CD4-positive, alpha-beta T cell treated with Interferon alpha-2 for 1 hour (primary cell): Measurements from ENCODE around the gene KLHL22.
A peak's percentile ranks its signal among the peaks of the same experiment; 100 is the strongest.
"Not testable (repeated sequence)": the region's sequence is repeated elsewhere in the genome, so short reads cannot be mapped to it uniquely, and the experiment has no call there.

Experiments
- DNase-seq, 2 donors: peaks; one replicate each; pipeline ENCODE4 v3.0.0-alpha.2; 2020 to 2022

KLHL22 gene, protein sequence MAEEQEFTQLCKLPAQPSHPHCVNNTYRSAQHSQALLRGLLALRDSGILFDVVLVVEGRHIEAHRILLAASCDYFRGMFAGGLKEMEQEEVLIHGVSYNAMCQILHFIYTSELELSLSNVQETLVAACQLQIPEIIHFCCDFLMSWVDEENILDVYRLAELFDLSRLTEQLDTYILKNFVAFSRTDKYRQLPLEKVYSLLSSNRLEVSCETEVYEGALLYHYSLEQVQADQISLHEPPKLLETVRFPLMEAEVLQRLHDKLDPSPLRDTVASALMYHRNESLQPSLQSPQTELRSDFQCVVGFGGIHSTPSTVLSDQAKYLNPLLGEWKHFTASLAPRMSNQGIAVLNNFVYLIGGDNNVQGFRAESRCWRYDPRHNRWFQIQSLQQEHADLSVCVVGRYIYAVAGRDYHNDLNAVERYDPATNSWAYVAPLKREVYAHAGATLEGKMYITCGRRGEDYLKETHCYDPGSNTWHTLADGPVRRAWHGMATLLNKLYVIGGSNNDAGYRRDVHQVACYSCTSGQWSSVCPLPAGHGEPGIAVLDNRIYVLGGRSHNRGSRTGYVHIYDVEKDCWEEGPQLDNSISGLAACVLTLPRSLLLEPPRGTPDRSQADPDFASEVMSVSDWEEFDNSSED

DNA sequence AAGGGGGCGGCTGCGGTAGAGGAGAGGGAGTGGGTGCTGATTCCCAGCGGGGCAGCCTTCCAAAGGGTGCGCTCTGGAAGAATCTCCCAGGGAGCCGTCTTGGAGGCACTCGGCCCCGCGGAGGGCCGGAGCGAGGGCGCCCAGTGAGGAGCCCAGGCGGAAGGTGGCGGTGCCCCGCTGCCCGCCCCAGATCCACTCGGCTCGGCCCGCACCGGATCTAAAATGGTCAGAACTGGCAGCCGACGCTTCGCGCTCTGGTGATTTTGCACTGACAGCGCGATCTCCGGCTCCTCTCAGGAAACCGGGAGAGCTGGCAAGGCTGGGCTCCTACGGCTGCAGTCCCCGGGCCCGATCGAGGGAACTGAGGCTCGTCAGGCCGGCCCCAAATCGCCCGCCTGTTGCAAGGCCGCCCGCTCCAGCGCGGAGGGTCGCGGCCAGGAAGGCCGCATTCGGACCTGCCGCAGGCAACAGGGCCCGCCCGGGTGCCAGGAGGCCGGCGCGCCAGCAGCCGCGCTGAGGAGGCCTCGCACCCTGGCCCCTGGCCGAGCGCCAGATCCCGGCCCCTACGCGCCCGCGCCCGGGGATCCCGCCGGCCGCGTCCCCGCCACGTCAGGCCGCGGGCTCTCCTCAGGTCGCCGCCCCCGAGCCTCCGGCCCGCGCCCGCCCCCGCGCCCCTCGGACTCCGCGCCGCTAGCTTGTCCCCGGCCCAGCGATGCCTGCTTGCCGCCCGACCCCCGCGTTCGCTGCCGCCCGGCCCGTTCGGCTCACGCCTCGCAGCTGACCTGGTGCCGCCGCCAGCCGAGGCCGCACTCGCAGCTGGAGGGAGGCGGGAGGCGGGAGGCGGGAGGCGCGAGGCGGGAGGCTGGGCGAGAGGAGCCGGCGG, at the start of gene KLHL22:
Gene KLHL22, minus strand, starts transcription at position 818 of the 883 bp plus-strand sequence. CDS start 6,584 bp downstream, outside the sequence.
- peak in 1 of 2 donors; percentile 24 for DNase-seq

DNA sequence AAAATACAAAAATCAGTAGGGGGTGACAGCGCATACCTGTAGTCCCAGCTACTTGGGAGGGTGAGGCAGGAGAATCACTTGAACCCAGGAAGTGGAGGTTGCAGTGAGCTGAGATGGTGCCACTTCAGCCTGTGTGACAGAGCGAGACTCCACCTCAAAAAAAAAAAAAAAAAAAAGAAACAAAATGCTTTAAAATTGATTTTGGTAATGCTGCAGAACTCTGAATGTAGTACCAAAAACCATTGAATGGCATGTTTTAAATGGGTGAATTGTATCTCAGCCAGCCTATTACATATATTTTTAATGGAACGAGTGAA, 49.7 kb upstream of the KLHL22 start:
- not testable (repeated sequence) for DNase-seq

DNA sequence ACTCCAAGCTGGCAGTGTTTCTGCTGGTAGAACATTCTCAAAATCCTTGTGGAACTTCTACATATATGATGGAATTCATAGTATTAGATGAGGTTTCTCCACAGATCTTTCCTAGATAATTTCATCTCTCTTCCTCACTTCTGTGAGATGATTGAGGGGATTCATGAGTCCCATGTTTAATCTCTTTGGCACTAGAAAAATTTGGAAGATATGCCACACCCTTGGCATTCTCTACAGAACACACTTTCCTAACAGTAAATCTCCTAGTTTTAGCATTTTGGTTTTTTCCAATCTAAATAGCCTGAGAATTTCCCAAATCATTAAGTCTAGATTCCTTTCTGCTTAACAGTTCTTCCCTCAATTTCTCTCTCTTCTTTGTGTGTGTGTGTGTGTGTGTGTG, 47.1 kb upstream of the KLHL22 start:
- DNase-seq = no peak

DNA sequence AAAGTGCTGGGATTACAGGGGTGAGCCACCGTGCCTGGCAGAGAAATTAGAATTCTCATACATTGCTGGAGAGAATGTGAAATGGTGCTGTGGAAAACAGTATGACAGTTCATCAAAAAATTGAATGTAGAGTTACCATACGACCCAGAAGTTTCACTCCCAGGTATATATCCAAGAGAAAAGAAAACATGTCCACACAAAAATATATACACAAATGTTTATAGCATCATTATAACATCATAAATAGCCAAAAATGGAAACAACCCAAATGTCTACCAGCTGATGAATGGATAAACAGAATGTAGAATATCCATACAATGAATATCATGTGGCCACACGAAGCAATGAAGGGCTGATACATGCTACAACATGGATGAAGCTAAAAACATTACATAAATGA, 46.5 kb upstream of the KLHL22 start:
- DNase-seq = no peak

DNA sequence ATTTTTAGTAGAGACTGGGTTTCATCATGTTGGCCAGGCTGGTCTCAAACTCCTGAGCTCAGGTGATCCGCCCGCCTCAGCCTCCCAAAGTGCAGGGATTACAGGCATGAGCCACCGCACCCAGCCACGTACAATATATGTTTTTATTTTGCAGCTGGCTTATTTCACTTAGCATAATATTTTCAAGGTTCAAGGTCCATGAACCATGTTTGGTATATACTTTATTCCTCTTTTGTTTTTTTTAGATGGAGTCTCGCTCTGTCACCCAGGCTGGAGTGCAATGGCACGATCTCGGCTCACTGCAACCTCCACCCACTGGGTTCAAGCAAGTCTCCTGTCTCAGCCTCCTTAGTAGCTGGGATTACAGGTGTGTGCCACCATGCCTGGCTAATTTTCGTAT, 43.3 kb upstream of the KLHL22 start:
- DNase-seq = not testable (repeated sequence)

DNA sequence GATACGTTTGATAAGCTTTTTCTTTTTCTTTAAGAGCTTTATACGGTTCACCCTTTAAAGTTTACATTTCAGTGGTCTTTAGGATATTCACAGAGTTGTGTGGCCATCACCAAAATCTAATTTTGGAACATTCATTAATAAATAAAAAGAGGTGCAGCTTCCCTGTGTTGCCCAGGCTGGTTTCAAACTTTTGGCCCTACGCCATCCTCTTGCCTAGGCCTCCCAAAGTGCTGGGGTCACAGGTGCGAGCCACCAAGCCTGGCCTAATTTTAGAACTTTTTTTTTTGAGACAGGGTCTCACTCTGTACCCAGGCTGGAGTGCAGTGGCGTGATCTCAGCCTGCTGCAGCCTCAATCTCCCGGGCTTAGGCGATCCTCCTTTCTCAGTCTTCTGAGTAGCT, 42.4 kb upstream of the KLHL22 start:
- DNase-seq = no peak

DNA sequence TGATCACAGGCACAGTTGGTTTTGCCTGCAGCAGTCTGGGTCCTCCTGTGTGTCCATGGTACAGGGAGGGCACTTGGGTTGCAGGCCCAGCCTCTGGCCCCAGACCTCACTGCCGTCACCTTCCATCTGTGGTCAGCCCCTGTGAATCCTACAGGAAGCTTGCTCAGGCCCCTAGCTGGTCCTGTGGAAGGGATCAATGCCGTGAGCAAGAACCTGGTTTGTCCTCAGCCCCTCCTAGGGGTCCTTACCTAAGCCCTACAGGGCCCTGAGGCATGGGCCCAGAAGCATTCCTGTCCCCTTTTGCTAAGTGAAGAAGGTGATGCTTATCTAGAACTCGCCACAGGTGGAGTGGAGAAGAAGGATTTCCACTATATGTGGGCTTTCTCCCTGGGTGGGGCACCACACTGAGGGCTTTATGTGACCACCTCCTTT, 41.7 kb upstream of the KLHL22 start:
- DNase-seq = no peak

DNA sequence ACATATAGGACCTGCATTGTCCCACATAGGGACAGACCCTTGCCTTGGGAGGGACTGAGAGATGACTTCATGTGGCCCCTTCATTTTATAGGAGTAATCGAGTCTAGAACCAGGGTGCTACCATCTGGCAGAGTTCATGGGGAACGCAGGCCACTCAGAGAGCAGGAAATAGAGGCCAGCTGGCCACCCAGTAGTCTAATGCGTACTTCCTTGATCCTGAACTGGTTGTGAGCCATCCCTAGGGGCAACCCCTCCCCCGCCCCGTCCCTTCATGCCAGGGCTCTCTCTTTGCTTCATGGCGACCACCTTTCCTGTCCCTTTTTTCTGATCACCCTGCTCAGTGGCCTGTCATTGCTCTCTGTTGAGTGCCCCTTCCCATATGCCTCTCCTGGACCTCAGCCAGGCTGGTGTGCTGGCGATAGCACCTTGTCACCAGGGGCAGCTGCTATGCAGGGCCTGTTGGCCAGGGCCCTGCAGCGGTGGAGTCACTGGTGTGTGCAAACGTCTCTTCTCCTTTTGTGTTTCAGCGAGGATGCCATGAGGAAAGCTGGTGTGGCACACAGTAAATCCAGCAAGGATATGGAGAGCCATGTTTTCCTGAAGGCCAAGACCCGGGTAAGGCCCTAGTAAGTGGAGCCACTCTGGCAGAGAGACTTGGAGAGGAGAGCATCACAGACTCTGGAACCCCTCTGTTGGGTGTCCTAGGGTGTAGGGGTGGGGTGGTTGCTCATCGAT, 41.2 kb upstream of the KLHL22 start:
- DNase-seq = no peak

DNA sequence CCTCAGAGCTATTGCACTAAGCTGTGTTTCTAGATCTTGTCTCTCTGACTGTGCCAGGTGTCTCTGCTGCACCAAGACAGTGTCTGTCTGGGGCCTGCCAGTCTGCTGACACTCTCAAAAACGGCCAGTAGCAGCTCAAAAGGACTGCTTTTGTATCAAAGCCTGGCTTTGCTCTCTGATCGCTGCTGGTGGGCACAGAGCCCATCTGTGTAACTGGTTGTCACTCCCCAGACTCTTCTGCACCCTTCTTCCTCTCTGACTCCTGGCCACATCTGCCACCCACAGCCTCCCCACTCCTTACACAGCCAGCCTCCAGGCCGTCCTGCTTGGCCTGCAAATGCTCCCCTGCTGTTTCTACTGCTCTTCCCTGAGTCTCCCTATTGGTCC, 38.3 kb upstream of the KLHL22 start:
- no peak for DNase-seq

DNA sequence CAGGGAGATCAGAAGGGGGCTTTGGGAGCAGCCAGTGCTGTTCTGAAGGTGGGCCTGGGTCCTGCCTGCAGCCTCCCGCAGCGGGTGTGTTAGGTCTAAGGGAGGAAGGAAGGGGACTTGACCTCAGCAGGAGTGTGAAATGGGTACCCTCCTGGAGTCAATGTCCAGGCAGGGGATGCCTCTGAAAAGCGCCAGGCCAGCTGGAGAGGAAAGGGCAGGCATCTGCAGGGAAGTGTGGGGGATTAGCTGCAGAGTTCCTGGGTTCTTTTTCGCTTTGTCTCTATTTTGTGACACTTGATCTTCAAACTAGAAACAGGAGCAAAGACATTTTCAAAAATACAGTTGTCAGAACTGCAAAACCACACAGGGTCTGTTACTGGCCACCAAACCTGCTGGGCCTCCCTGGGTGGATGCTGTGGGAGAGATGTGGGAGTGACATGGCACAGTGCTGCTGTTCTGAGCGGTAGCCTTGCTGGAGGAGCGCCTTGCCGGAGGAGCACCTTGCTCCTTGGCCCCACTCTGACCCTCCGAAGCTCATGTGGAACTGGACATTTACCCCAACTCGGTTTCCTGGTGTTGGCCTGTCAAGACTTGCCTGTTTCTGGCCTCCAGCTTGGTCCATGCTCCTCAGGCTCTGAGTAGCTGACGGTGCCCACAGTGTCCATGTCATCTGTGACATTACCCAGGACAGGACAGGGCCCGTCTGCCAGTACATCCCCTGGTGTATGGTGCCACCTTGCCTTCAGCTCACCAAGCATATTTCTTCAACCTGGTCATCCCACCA, 37.7 kb upstream of the KLHL22 start:
- no peak for DNase-seq

DNA sequence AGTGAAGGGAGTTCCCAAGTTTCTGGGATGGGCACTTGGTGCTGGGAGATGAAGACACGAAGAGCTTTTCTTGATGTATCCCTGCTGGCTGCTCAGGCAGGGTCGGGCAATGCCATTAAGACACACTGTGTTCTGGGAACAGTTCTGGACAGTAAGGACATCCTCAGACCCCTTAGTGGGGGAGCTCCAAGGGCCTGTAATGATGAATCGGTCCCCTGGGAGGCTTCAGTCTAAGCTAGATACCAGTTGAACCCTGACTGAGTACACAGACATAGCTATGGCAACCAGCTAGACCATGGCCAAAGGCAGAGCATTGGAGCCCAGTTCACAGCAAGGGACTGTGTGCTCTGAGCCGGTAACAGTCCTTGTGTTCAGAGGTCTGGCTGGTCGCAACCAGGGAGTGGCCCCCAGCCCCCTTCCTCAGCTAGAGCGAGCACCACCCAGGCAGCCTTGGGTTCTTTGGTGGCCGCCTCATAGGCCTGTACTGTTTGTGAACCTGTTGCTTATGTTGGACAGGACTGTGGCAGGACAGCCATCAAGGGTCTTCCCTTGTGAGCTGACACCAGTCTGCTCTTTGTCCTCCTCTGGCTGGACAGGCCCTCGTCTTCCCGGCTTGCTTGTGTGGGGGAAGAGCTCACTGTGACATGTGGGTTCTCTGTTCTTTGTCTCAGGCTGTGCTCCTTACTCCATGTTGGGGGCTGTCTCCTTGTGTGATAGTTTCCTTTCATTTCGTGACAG, 36.8 kb upstream of the KLHL22 start:
- DNase-seq = no peak

DNA sequence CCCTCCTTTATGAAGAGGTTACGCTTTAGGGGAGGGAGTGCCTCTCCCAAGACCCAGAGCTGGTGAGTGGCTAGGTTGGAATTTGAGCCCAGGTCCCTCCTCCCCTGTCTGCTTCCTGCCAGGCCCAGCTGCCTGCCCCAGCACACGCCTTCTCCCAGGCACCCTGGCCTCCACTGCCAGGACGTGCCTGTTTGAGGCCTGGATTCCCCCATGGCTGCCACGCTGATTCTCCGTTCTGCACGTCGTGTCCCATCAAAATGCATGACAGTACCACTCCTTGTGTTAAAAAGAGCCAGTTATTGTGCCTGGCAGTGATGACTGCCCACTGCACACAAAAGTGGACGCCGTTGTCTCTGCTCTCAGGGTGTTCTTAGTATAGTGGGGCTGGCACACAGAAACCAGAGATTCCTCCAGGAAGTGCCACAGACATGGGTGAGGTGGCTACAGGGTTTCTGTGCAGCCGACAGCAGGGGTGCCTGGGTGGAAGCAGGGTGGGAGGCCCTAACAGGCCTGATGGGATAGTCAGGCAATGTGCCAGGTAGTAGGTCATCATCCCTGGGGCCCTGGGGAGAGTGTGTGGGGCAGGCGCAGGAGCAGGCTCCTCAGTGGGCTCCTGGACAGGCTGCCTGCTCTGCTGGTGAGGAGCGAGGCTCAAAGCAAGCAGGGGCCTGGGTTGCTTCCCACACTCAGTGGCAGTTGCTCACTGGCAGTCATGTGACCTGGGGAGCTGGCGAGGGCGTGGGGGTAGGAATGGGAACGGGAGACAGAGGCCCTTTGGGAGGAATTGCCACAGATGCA, 36.0 kb upstream of the KLHL22 start:
- DNase-seq = no peak

DNA sequence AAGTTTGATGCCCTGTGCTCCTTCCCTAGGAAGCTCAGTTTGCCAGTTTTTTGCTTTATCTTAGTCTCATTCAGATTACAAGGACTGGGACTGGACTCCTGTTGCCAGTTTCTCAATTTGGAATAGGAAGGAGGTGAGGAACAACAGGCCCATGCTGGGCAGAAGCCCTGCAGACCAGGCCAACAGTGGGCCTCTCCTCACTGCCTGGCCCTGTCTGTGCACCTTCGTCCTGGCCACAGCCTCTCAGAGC, 35.5 kb upstream of the KLHL22 start:
- no peak for DNase-seq

DNA sequence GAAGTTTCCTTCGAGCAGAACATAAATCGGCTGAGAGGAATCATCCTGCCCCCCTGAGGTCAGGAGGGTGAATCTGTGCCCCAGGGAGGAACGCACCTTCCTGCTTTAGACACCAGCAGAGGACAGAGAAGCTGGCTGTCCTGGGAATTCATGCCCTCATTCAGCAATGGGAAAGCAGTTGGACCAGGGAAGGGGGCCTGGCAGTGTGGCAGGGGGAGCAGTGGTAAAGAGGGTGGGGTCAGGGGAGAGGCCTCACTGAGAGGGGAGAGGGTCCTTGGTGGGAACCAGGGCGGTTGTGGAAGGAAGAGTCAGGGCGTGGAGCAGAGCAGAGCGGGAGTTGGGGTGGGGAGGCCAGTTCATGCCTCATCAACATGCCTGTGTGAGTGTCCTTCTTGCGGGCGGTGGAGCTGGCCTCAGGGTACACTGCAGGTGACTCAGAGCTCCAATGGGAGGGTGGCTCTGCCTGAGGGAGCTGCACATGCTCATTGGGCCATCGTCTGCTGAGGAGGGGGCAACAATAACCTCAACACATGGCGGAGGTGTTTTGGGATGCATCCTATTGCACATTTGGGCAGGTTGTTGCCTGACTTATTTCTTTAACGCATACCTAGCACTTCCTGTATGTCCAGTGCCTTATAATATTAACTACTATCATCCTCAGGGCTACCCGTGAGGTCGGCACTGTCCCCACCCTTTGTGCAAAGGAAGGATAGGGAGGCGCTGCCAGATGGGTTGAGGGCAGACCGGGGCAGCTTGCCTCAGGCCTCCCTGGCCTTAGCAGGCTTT, 35.0 kb upstream of the KLHL22 start:
- no peak for DNase-seq

DNA sequence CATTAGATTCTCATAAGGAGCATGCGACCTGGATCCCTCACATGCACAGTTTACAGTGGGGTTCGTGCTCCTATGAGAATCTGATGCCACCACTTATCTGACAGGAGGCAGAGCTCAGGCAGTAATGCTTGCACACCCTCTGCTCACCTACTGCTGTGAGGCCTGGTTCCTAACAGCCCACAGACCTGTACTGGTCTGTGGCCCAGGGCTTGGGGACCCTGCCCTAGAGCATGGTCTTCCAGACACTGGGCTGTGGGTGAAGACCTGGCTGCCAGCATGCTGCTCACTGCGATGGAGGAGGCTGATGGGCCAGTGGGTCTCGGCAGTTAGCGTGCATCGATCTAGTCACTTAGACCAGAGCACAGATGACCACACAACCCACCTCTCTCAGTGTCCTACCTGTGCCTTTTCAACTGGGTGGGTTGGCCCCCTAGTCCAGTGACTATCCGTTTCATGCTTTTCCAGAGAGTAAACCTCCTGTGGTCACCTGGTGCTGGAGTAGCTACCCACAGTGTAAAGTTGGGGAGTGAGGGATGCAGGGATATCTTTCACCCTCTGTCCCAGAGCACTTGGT, 32.9 kb upstream of the KLHL22 start:
- no peak for DNase-seq

DNA sequence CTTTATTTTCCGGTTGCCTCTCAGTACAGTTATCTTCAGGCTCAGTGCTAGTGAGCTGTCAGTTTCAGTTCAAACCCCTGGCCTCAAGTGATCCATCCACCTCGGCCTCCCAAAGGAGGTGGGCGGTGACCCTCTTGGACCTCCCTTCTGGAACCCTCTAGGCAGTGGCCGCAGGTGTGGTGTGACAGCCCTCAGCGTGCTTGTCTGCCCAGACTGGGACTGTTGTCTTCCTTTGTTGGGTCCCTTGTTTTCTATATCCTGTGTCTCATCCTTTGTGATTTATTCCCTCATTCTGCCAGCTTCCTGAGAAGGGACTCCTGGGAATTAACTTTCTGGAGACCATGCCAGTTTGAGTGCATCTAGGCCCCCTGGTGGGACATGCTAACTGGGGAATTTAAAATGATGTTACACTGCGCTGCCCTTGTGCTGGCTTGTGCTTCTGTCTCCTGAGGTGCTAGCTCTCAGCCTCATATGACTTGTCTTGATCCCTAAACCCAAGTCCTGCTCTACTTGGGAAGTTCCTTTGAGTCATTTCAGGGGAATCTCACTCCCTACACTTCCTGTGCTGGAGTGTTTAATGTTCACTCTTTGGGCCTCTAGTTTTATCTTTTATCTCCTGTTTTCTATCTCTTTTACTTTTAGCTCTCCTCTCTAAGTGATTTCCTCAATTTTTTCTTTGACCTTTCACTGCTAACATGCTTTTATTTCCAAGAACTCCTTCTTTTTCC, 31.2 kb upstream of the KLHL22 start:
- no peak for DNase-seq

DNA sequence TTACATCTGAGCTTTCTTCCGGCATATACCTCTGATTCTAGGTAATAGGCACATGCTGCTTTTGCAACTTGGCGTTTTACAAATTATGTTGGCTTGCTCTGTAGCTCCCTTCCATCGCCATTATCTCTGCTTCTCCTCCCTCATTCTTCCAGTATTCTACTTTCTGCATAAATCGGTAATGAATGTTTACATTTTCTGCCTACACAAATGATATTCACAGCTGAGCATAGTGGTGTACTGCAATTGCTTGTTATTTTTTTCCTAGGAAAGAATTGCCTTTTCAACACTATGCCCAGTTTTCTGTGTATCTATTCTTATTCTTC, 30.7 kb upstream of the KLHL22 start:
- DNase-seq = no peak

DNA sequence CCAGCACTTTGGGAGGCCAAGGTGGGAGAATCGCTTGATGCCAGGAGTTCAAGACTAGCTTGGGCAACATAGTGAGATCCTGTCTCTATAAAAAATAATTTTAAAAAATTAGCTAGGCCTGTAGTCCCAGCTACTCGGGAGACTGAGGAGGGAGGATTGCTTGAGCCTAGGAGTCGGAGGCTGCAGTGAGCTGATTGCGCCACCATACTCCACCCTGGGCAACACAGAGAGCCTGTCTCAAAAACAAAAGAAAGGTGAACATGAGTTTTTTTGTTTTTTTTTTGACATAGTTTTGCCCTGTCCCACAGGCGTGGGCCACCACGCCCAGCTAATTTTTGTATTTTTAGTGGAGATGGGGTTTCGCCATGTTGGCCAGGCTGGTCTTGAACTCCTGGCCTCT, 29.5 kb upstream of the KLHL22 start:
- DNase-seq = no peak

DNA sequence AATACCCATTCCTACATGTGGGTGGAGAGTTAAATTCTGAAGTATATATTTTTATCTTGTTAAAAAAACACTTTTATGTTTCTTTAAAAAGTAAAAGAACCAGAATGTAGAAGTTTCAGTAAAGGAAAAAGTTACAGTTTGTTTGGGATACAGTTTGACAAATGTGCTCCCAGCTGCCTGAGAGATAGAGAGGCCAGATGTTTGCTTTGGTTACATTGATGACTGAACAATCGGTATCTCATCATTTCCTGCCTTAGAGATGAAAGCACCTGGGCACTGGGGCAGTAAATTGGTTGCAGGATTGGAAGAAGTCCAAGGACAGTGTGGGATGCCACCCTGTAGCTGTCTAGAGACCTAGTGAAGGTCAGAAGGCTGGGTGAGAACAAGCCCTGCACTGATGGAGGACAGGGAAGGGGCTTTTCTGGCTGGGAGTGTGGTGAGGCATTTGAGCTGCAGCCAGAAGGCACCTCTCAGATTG, 28.4 kb upstream of the KLHL22 start:
- DNase-seq = peak in 1 of 2 donors; percentile 37
